MM.1S (cell line): ENCODE measurements around the gene OR9Q2.
"Not testable (repeated sequence)": the region's sequence is repeated elsewhere in the genome, so short reads cannot be mapped to it uniquely, and the experiment has no call there.

Source experiments
- DNase-seq: peaks from one replicate; pipeline ENCODE4 v3.0.0-alpha.2; 2015
- H2AFZ ChIP-seq: fragments of 300-600 bp; sonication (generic); 2 replicates; pipeline ENCODE4 v1.6.0; 2016; ENCODE audit warnings: antibody characterized with exemption, low read length
- H3F3A ChIP-seq: fragments of 300-600 bp; sonication (generic); 2 replicates; pipeline ENCODE4 v1.6.1; 2016; ENCODE audit warnings: mild to moderate bottlenecking, antibody characterized with exemption, low read length, moderate library complexity, mixed read lengths; ENCODE audit not compliant: insufficient read depth
- H3K27ac ChIP-seq: fragments of 300-600 bp; sonication (generic); 2 replicates; pipeline ENCODE4 v1.5.1; 2016; ENCODE audit warnings: mild to moderate bottlenecking, low read length
- H3K27me3 ChIP-seq: fragments of 300-600 bp; sonication (generic); replicated peaks from 2 replicates; pipeline ENCODE4 v1.6.0; 2016; ENCODE audit warnings: low read length; ENCODE audit not compliant: insufficient read depth
- H3K36me3 ChIP-seq: fragments of 300-600 bp; sonication (generic); replicated peaks from 2 replicates; pipeline ENCODE4 v1.6.1; 2016; ENCODE audit warnings: mild to moderate bottlenecking, low read length, mixed read lengths; ENCODE audit not compliant: insufficient read depth
- H3K4me1 ChIP-seq: fragments of 300-600 bp; sonication (generic); 2 replicates; pipeline ENCODE4 v1.6.1; 2016; ENCODE audit warnings: low read length, mixed read lengths
- H3K4me2 ChIP-seq: fragments of 300-600 bp; sonication (generic); 2 replicates; pipeline ENCODE4 v1.6.0; 2016; ENCODE audit warnings: low read depth, low read length
- H3K4me3 ChIP-seq: fragments of 300-600 bp; sonication (generic); 2 replicates; pipeline ENCODE4 v1.5.1; 2016; ENCODE audit warnings: low read length, mixed read lengths
- H3K79me2 ChIP-seq: fragments of 300-600 bp; sonication (generic); 2 replicates; pipeline ENCODE4 v1.6.1; 2016; ENCODE audit warnings: mixed run types, low read length, mixed read lengths
- H3K9ac ChIP-seq: fragments of 300-600 bp; sonication (generic); 2 replicates; pipeline ENCODE4 v1.6.1; 2016; ENCODE audit warnings: low read length, mixed read lengths
- H3K9me2 ChIP-seq: fragments of 300-600 bp; sonication (generic); replicated peaks from 2 replicates; pipeline ENCODE4 v1.6.1; 2016; ENCODE audit warnings: mild to moderate bottlenecking, low read length, mixed read lengths; ENCODE audit not compliant: insufficient read depth
- H3K9me3 ChIP-seq: fragments of 300-600 bp; sonication (generic); replicated peaks from 2 replicates; pipeline ENCODE4 v1.6.1; 2016; ENCODE audit warnings: mild to moderate bottlenecking, low read length, mixed read lengths; ENCODE audit not compliant: insufficient read depth
- H4K20me1 ChIP-seq: fragments of 300-600 bp; sonication (generic); 2 replicates; pipeline ENCODE4 v1.6.1; 2016; ENCODE audit warnings: mild to moderate bottlenecking, low read length, moderate library complexity, mixed read lengths; ENCODE audit not compliant: insufficient read depth
- CTCF ChIP-seq: fragments of 300-600 bp; sonication (generic); IDR thresholded peaks from 2 replicates; pipeline ENCODE4 v1.5.1; 2016; ENCODE audit warnings: antibody characterized with exemption, low read length, mixed read lengths
- EZH2 ChIP-seq: fragments of 300-600 bp; sonication (generic); optimal IDR thresholded peaks from 2 replicates; pipeline ENCODE3; 2017; ENCODE audit warnings: low read depth, mild to moderate bottlenecking, antibody characterized with exemption, low read length, mixed read lengths
- EZH2phosphoT487 ChIP-seq: fragments of 300-600 bp; sonication (generic); IDR thresholded peaks from 2 replicates; pipeline ENCODE4 v1.6.1; 2018; ENCODE audit warnings: antibody characterized with exemption, low read length

Gene OR9Q2

GRCh38 chr11:58199271-58199670 is 10.4 kb downstream of the OR9Q2 start:
- Histone ChIP-seq H3K79me2 (no peaks in the 10 kb centered on the region), H3K9me3 (no peaks in the 10 kb centered on the region), H3K4me1 (no peaks in the 10 kb centered on the region), H2AFZ (no peak overlapping the region), H4K20me1 (no peaks in the 10 kb centered on the region), H3K36me3 (no peaks in the 10 kb centered on the region), H3K4me3 (no peak overlapping the region), H3F3A (no peaks in the 10 kb centered on the region), H3K4me2 (no peak overlapping the region), H3K9ac (no peak overlapping the region), H3K27me3 (no peaks in the 10 kb centered on the region), H3K9me2 (no peaks in the 10 kb centered on the region), H3K27ac (no peak overlapping the region)
- no peak for TF ChIP-seq EZH2phosphoT487
- TF ChIP-seq CTCF: no peak
- TF ChIP-seq EZH2: no peak
- DNase-seq: no peak

- no peaks in the 10 kb centered on the region for H4K20me1 ChIP-seq
- no peaks in the 10 kb centered on the region for H3K27me3 ChIP-seq
- TF ChIP-seq CTCF (no peak), EZH2 (no peak), EZH2phosphoT487 (no peak)
- no peak within 1 kb of the TSS for H3K4me2 ChIP-seq
- H3K36me3 ChIP-seq: no peaks in the 10 kb centered on the region
- H3F3A ChIP-seq: no peaks in the 10 kb centered on the region
- no peaks in the 10 kb centered on the region for H3K9me3 ChIP-seq
- no peak within 1 kb of the TSS for H3K27ac ChIP-seq
- no peak within 1 kb of the TSS for H3K4me3 ChIP-seq
- H3K79me2 ChIP-seq: no peaks in the 10 kb centered on the region
- no peaks in the 10 kb centered on the region for H3K9me2 ChIP-seq
- no peak within 1 kb of the TSS for H3K9ac ChIP-seq
- no peak within 1 kb of the TSS for H2AFZ ChIP-seq
- no peak for DNase-seq
- H3K4me1 ChIP-seq: no peaks in the 10 kb centered on the region
These were observed 15.2 kb downstream of the OR9Q2 start, which contains the start of gene OR1S2 for GRCh38 chr11:58204042-58204441. TSS of gene OR1S2 (minus strand) at chr11:58204142. CDS start at chr11:58204142, 0 bp downstream.

GRCh38 chr11:58212420-58212819 is 23.6 kb downstream of the OR9Q2 start, which contains the start of gene OR1S1:
TSS of gene OR1S1 (plus strand) at chr11:58212720.
- H4K20me1 ChIP-seq, H3K4me1 ChIP-seq, H3K9me3 ChIP-seq, DNase-seq, H3K9me2 ChIP-seq, H3K4me3 ChIP-seq, H3K27ac ChIP-seq, H3K36me3 ChIP-seq, H3K27me3 ChIP-seq, H3K4me2 ChIP-seq, H3K9ac ChIP-seq, H2AFZ ChIP-seq, H3F3A ChIP-seq, H3K79me2 ChIP-seq: not testable (repeated sequence)

- H3K9me2 ChIP-seq: no peaks in the 10 kb centered on the region
- no peaks in the 10 kb centered on the region for H3K4me1 ChIP-seq
- no peaks in the 10 kb centered on the region for H4K20me1 ChIP-seq
- TF ChIP-seq EZH2phosphoT487 (no peak), CTCF (no peak), EZH2 (no peak)
- no peaks in the 10 kb centered on the region for H3K79me2 ChIP-seq
- no peak overlapping the region for H2AFZ ChIP-seq
- H3K27me3 ChIP-seq: no peaks in the 10 kb centered on the region
- DNase-seq: no peak
- H3K9ac ChIP-seq: no peak overlapping the region
- H3K36me3 ChIP-seq: no peaks in the 10 kb centered on the region
- H3K9me3 ChIP-seq: no peaks in the 10 kb centered on the region
- H3K4me2 ChIP-seq: no peak overlapping the region
- H3K27ac ChIP-seq: no peak overlapping the region
- no peak overlapping the region for H3K4me3 ChIP-seq
- H3F3A ChIP-seq: no peaks in the 10 kb centered on the region
These were observed 27.6 kb downstream of the OR9Q2 start for GRCh38 chr11:58216476-58216875.
